ENCODE results near the gene KCNK2. TPM values are rescaled to one million over a fixed set of nuclear protein-coding genes. Genes with fewer than 3 reads are reported as not detected.
A peak's percentile ranks its signal among the peaks of the same experiment; 100 is the strongest.

The KCNK2 gene
- total and polyA plus RNA-seq, 2 of the 4 experiments (the other 2 are of a cell fraction) = 45.9 to 86.9 TPM

GRCh38 chr1:215128504-215128903 lies 46.0 kb downstream of the KCNK2 start:
- TF ChIP-seq RAD21 (IDR thresholded peaks at IDR 0.05; ENCODE audit: low read length) (no peak), MAZ (IDR thresholded peaks at IDR 0.05; ENCODE audit: borderline replicate concordance, low read depth, low read length) (no peak), CEBPB (IDR thresholded peaks at IDR 0.05; ENCODE audit: low read depth, low read length) (no peak), MAFK (IDR thresholded peaks at IDR 0.05; ENCODE audit: low read depth, low read length) (peak; percentile 43; the same call in 1 of the 2 replicates), ELK1 (IDR thresholded peaks at IDR 0.05; ENCODE audit: borderline replicate concordance, low read depth, low read length) (no peak), NFE2L2 (IDR thresholded peaks at IDR 0.05; ENCODE audit: low read depth, low read length) (peak; percentile 89), USF2 (IDR thresholded peaks at IDR 0.05; ENCODE audit: low read depth, low read length) (no peak)
- Histone ChIP-seq H3K56ac (ENCODE audit: extremely low read depth, insufficient read depth, low read length) (no peak overlapping the region), H2AK5ac (ENCODE audit: low read depth, low read length) (no peak overlapping the region), H3K9me1 (ENCODE audit: insufficient read depth, low read length) (no peaks in the 10 kb centered on the region), H2BK120ac (ENCODE audit: low read depth, low read length) (peak overlapping the region; percentile 37), H3K36me3 (ENCODE audit: control insufficient read depth, insufficient read depth, low read length) (no peaks in the 10 kb centered on the region), H3K4me3 (ENCODE audit: insufficient read depth, low read depth, low read length) (no peak overlapping the region), H2BK15ac (ENCODE audit: low read depth, low read length) (no peak overlapping the region), H3K79me1 (ENCODE audit: low read depth in 1 of 2, low read length in 2 of 2) (peaks cover 0 to 9% of the 10 kb centered on the region in 2 experiments; a peak in 3 of 4 replicates), H3K9ac (ENCODE audit: low read depth, low read length) (no peak overlapping the region), H3K14ac (replicated peaks; ENCODE audit: low read depth, low read length) (peak overlapping the region; percentile 64), H3K27me3 (ENCODE audit: control insufficient read depth, insufficient read depth, low read length) (no peaks in the 10 kb centered on the region), H2AFZ (replicated peaks; ENCODE audit: low read length, poor library complexity) (no peak overlapping the region), H2BK5ac (ENCODE audit: low read depth, low read length, poor library complexity, severe bottlenecking) (no peak overlapping the region), H3K4ac (ENCODE audit: low read depth, low read length) (no peak overlapping the region), H4K20me1 (ENCODE audit: insufficient read depth, low read length) (no peaks in the 10 kb centered on the region), H3K9me3 (ENCODE audit: control insufficient read depth, insufficient read depth, low read length) (no peaks in the 10 kb centered on the region), H3K18ac (ENCODE audit: low read depth, low read length) (peak overlapping the region; percentile 33; the same call in 1 of the 2 replicates), H2AK9ac (replicated peaks; ENCODE audit: low read depth, low read length, poor library complexity) (no peak overlapping the region), H3K23ac (ENCODE audit: low read depth, low read length) (no peak overlapping the region), H4K8ac (ENCODE audit: low read depth in 2 of 2, low read length in 2 of 2) (peak overlapping the region in 1 of 2 experiments; percentile 15; a peak in 1 of 4 replicates), H3K27ac (ENCODE audit: insufficient read depth, low read length) (no peak overlapping the region), H3K4me2 (ENCODE audit: low read depth, low read length) (peak overlapping the region; percentile 53; the same call in 1 of the 2 replicates), H4K5ac (ENCODE audit: low read depth, low read length) (no peak overlapping the region), H3K4me1 (ENCODE audit: control insufficient read depth, insufficient read depth, low read length) (peaks cover 3% of the 10 kb centered on the region), H4K91ac (ENCODE audit: insufficient read depth, low read depth, low read length) (no peak overlapping the region; the same call in 1 of the 2 replicates), H2BK20ac (ENCODE audit: low read depth, low read length) (peak overlapping the region; percentile 8; the same call in 1 of the 2 replicates)
- DNase-seq = no peak
- CTCF ChIA-PET = no interaction called here
- POLR2A ChIA-PET (ENCODE audit: unreplicated experiment) = no interaction called here
- intact Hi-C loops (cut with micrococcal nuclease) (no loop called here), dilution Hi-C loops (cut with HindIII; ENCODE audit: low sequenced_read_pairs, unreplicated experiment) (no loop called here), in situ Hi-C loops (cut with MboI; ENCODE audit: low sequenced_read_pairs) (no loop called here)
- no peak for ATAC-seq (ENCODE audit: low read depth)
- no TSS peak for BruUV-seq (replicated peaks)
